SK-N-MC (cell line): ENCODE data around the gene POU6F2.
"Not testable (repeated sequence)": the region's sequence is repeated elsewhere in the genome, so short reads cannot be mapped to it uniquely, and the experiment has no call there.

Experiments
- DNase-seq: peaks from one replicate; pipeline ENCODE4 v3.0.0-alpha.2; 2011; ENCODE audit warnings: low read depth, low spot score
- H3K27ac ChIP-seq: fragments of 200-600 bp; sonication (generic); 2 replicates; pipeline ENCODE4 v1.5.1; 2016; ENCODE audit warnings: mixed run types
- H3K36me3 ChIP-seq: fragments of 200-600 bp; sonication (generic); 2 replicates; pipeline ENCODE4 v1.6.1; 2017; ENCODE audit warnings: antibody characterized with exemption, low read length, mixed read lengths; ENCODE audit not compliant: insufficient read depth
- H3K4me3 ChIP-seq: fragments of 200-600 bp; sonication (generic); 2 replicates; pipeline ENCODE4 v1.5.1; 2016
- H3K9ac ChIP-seq: fragments of 200-600 bp; sonication (generic); 2 replicates; pipeline ENCODE4 v1.8.0; 2017; ENCODE audit warnings: mixed run types, mixed read lengths; ENCODE audit not compliant: insufficient read length
- H3K9me3 ChIP-seq: fragments of 200-600 bp; sonication (generic); 2 replicates; pipeline ENCODE4 v1.6.1; 2017; ENCODE audit warnings: low read depth, mild to moderate bottlenecking, antibody characterized with exemption, low read length, moderate library complexity, mixed read lengths
- EZH2 ChIP-seq: fragments of 200-600 bp; sonication (generic); IDR thresholded peaks from one replicate; pipeline ENCODE4 v1.6.1; 2017; ENCODE audit warnings: antibody characterized with exemption
- FOXP2 ChIP-seq: optimal IDR thresholded peaks from 2 replicates; pipeline ENCODE3; 2011; ENCODE audit warnings: mild to moderate bottlenecking, moderate library complexity; ENCODE audit not compliant: insufficient read depth; ENCODE audit errors: extremely low read length, control extremely low read depth
- POLR2AphosphoS5 ChIP-seq: IDR thresholded peaks from 2 replicates; pipeline ENCODE4 v1.6.1; 2012; ENCODE audit warnings: mild to moderate bottlenecking, low read depth, low read length, borderline replicate concordance

POU6F2 gene

DNA sequence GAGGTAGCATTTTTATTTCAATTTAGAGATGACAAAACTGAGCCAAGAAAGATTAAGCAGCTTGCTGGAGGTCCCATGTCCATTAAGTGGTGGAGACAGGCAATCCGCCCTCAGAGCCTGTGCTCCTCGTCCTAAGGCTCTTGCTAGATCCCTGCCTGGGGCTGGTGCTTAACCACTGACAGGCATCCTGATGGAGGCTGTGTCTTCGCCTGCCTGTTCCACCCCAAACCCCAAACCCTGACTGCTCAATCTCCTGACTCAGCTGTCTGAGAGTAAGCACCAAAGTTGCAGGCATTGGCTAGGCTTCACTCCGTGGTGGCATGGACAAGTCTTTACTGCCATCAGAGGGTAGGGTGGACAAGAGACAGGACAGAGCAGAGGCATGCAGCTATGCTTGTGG lies 209.4 kb downstream of the POU6F2 start:
- no peak for TF ChIP-seq FOXP2
- TF ChIP-seq POLR2AphosphoS5: no peak
- TF ChIP-seq EZH2: no peak
- H3K4me3 ChIP-seq: no peak overlapping the region
- H3K9ac ChIP-seq: no peak overlapping the region
- H3K36me3 ChIP-seq: no peaks in the 10 kb centered on the region
- no peak for DNase-seq
- no peak overlapping the region for H3K27ac ChIP-seq
- H3K9me3 ChIP-seq: no peaks in the 10 kb centered on the region

- no peak overlapping the region for H3K9ac ChIP-seq
- H3K27ac ChIP-seq: no peak overlapping the region
- no peaks in the 10 kb centered on the region for H3K9me3 ChIP-seq
- H3K36me3 ChIP-seq: no peaks in the 10 kb centered on the region
- H3K4me3 ChIP-seq: no peak overlapping the region
- TF ChIP-seq EZH2 (no peak), FOXP2 (no peak), POLR2AphosphoS5 (no peak)
- no peak for DNase-seq
Observed at GRCh38 chr7:39192476-39192875, 214.8 kb downstream of the POU6F2 start.

DNA sequence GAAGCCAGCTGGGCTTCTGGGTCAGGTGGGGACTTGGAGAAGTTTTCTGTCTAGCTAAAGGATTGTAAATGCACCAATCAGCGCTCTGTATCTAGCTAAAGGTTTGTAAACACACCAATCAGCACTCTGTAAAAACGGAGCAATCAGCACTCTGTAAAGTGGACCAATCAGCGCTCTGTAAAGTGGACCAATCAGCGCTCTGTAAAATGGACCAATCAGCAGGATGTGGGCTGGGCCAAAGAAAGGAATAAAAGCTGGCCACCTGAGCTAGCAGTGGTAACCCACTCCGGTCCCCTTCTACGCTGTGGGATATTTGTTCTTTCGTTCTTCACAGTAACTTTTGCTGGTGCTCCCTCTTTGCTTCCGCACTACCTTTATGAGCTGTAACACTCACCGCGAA lies 216.7 kb downstream of the POU6F2 start:
- H3K36me3 ChIP-seq, H3K9me3 ChIP-seq, H3K9ac ChIP-seq, H3K4me3 ChIP-seq, DNase-seq, H3K27ac ChIP-seq: not testable (repeated sequence)

GRCh38 chr7:39195967-39196366 lies 218.3 kb downstream of the POU6F2 start:
- no peak overlapping the region for H3K27ac ChIP-seq
- no peak for DNase-seq
- TF ChIP-seq FOXP2: no peak
- TF ChIP-seq EZH2: no peak
- no peak for TF ChIP-seq POLR2AphosphoS5
- H3K36me3 ChIP-seq: no peaks in the 10 kb centered on the region
- no peak overlapping the region for H3K4me3 ChIP-seq
- no peak overlapping the region for H3K9ac ChIP-seq
- H3K9me3 ChIP-seq: no peaks in the 10 kb centered on the region

DNA sequence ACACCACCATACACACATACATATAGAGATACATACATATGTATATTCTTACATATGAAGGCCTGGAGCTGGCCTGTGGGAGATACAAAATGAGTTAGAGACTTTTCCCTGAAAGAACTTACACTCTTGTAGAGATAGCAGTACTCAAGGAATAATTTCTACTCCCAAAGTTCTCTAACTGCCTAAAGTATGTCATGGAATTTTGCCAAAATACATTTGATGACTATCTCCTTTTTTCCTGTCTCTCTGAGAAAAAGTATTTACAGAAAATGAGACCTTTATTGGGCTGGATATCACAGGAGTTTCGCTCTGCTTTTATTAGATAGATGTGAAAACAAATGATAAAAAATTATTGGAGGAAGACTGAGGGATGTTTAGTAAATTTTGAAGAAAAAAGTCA lies 220.1 kb downstream of the POU6F2 start:
- H3K36me3 ChIP-seq: no peaks in the 10 kb centered on the region
- H3K27ac ChIP-seq: no peak overlapping the region
- DNase-seq: no peak
- no peak overlapping the region for H3K4me3 ChIP-seq
- H3K9me3 ChIP-seq: no peaks in the 10 kb centered on the region
- no peak overlapping the region for H3K9ac ChIP-seq
- TF ChIP-seq POLR2AphosphoS5 (no peak), EZH2 (no peak), FOXP2 (no peak)

DNA sequence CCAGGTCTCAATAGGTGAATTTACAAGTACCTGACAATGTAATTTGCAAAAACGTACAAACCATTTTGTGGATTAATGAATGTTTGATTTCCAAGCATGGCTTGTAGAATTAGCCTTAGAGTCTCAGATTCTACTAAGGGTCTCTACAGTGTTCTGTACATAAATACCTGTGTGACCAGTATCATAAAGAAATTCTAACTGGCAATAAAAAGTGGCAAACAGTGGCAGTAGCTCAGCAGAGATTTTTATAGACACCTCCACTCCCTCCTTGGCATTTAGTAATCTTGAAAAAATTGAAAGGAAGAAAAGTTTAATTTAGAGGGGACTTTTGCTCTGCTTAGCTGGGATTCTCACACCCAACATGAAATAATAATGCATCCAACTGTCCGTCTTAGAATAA lies 220.8 kb downstream of the POU6F2 start:
- Histone ChIP-seq H3K9ac (no peak overlapping the region), H3K27ac (no peak overlapping the region), H3K9me3 (no peaks in the 10 kb centered on the region), H3K36me3 (no peaks in the 10 kb centered on the region), H3K4me3 (no peak overlapping the region)
- DNase-seq: no peak
- no peak for TF ChIP-seq EZH2
- TF ChIP-seq POLR2AphosphoS5: no peak
- no peak for TF ChIP-seq FOXP2

- Histone ChIP-seq H3K4me3 (no peak overlapping the region), H3K9ac (no peak overlapping the region), H3K27ac (no peak overlapping the region), H3K36me3 (no peaks in the 10 kb centered on the region), H3K9me3 (no peaks in the 10 kb centered on the region)
- no peak for DNase-seq
- TF ChIP-seq EZH2 (no peak), POLR2AphosphoS5 (no peak), FOXP2 (no peak)
Observed at GRCh38 chr7:39199006-39199405, 221.3 kb downstream of the POU6F2 start.

DNA sequence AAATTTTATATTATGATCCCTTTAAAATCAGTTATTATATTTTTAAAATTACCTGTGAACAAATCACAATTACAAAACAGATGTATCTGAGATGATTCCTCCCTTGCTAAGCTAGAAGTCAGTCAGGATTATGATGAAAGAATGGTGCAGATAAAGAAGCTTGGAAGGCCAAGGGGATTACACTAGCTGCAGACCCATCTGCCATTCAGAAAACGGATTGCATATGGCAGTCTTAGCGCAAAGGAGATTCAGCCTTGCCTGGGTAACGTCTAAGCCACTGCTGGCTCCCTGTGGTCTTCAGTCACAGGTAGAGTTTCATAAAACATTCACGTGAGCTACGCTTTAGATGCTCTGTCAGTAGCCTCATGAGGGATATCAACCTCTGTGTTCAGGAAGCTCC lies 222.2 kb downstream of the POU6F2 start:
- no peak for DNase-seq
- TF ChIP-seq FOXP2: no peak
- no peak for TF ChIP-seq EZH2
- no peak for TF ChIP-seq POLR2AphosphoS5
- Histone ChIP-seq H3K4me3 (no peak overlapping the region), H3K36me3 (no peaks in the 10 kb centered on the region), H3K9ac (no peak overlapping the region), H3K27ac (no peak overlapping the region), H3K9me3 (no peaks in the 10 kb centered on the region)

DNA sequence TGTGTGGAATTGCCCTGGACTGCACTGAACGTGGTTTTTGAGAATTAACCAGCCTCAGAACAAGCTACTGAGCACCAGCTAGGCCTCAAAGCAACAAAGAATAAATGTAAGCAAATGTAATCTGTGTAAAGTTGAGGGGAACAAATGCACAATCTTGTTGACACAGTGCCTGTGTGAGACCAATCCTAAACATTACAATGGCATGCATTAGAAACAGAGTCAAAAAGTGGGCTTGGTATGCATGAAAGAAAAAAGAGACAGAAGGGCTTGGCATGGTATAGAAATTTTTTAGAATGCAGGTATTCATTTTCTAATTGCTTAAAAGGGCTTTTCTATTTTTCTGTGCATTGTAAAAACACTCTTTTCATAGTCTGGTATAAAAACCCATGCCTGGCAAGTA lies 224.3 kb downstream of the POU6F2 start:
- H3K36me3 ChIP-seq: no peaks in the 10 kb centered on the region
- no peak overlapping the region for H3K4me3 ChIP-seq
- DNase-seq: no peak
- H3K27ac ChIP-seq: no peak overlapping the region
- H3K9me3 ChIP-seq: no peaks in the 10 kb centered on the region
- H3K9ac ChIP-seq: no peak overlapping the region
- no peak for TF ChIP-seq FOXP2
- TF ChIP-seq EZH2: no peak
- TF ChIP-seq POLR2AphosphoS5: no peak
